Mesenchymal stem cell (in vitro differentiated cells and primary cell): ENCODE measurements around the gene TM9SF2.
A peak's percentile ranks its signal among the peaks of the same experiment; 100 is the strongest.

Experiments
- DNase-seq: peaks from one replicate; pipeline ENCODE4 v3.0.0-alpha.2; 2013
- H2AFZ ChIP-seq: one replicate; pipeline ENCODE4 v1.6.1; 2013; ENCODE audit warnings: low read depth, mild to moderate bottlenecking, control low read depth, inconsistent platforms, low read length, moderate library complexity
- H2AK5ac ChIP-seq: 2 replicates; pipeline ENCODE4 v1.6.1; 2013; ENCODE audit warnings: low read length, moderate library complexity, mild to moderate bottlenecking, inconsistent platforms; ENCODE audit not compliant: severe bottlenecking
- H2BK120ac ChIP-seq: one replicate; pipeline ENCODE4 v1.6.1; 2013; ENCODE audit warnings: low read depth, mild to moderate bottlenecking, inconsistent platforms, low read length, moderate library complexity
- H2BK12ac ChIP-seq, 2 experiments: one replicate each; pipeline ENCODE4 v1.6.1; 2013; ENCODE audit warnings: inconsistent platforms in 2 of 2, low read length in 2 of 2, mild to moderate bottlenecking in 2 of 2, moderate library complexity in 2 of 2, control low read depth in 1 of 2
- H2BK15ac ChIP-seq: one replicate; pipeline ENCODE4 v1.6.1; 2013; ENCODE audit warnings: mild to moderate bottlenecking, low read depth, inconsistent platforms; ENCODE audit not compliant: poor library complexity, severe bottlenecking
- H2BK5ac ChIP-seq: 2 replicates; pipeline ENCODE4 v1.6.1; 2013; ENCODE audit warnings: low read depth, mild to moderate bottlenecking, low read length, control low read depth, inconsistent platforms; ENCODE audit not compliant: poor library complexity, severe bottlenecking
- H3K14ac ChIP-seq, 2 experiments: one replicate each; pipeline ENCODE4 v1.6.1; 2013; ENCODE audit warnings: inconsistent platforms in 2 of 2, low read length in 2 of 2, control low read depth in 1 of 2, mild to moderate bottlenecking in 1 of 2, moderate library complexity in 1 of 2
- H3K18ac ChIP-seq, 2 experiments: one replicate each; pipeline ENCODE4 v1.6.1; 2013; ENCODE audit warnings: inconsistent platforms in 2 of 2, low read length in 2 of 2, control low read depth in 1 of 2, low read depth in 1 of 2, mild to moderate bottlenecking in 1 of 2
- H3K23ac ChIP-seq, 2 experiments: one replicate each; pipeline ENCODE4 v1.6.1; 2013; ENCODE audit warnings: inconsistent platforms in 2 of 2, low read length in 2 of 2, mild to moderate bottlenecking in 2 of 2, moderate library complexity in 2 of 2, control low read depth in 1 of 2
- H3K27ac ChIP-seq: 2 replicates; pipeline ENCODE4 v1.5.1; 2013; ENCODE audit warnings: mild to moderate bottlenecking, moderate library complexity, low read length, control low read depth, inconsistent platforms; ENCODE audit not compliant: poor library complexity, severe bottlenecking
- H3K27me3 ChIP-seq, 2 experiments: 2 replicates each; pipeline versions ENCODE4 v1.6.1 to v1.7.0; 2013; ENCODE audit warnings: low read length in 2 of 2, mild to moderate bottlenecking in 2 of 2, moderate library complexity in 2 of 2, control low read depth in 1 of 2, inconsistent platforms in 1 of 2; ENCODE audit not compliant: control insufficient read depth in 1 of 2, insufficient read depth in 1 of 2
- H3K36me3 ChIP-seq, 2 experiments: 2 replicates each; pipeline versions ENCODE4 v1.6.1 to v1.7.0; 2013; ENCODE audit warnings: low read length in 2 of 2, control low read depth in 1 of 2, inconsistent platforms in 1 of 2, low read depth in 1 of 2, mild to moderate bottlenecking in 1 of 2; ENCODE audit not compliant: insufficient read depth in 2 of 2, control insufficient read depth in 1 of 2
- H3K4ac ChIP-seq, 2 experiments: one replicate each; pipeline ENCODE4 v1.6.1; 2013; ENCODE audit warnings: inconsistent platforms in 2 of 2, low read length in 2 of 2, mild to moderate bottlenecking in 2 of 2, moderate library complexity in 2 of 2, control low read depth in 1 of 2, low read depth in 1 of 2
- H3K4me1 ChIP-seq: 2 replicates; pipeline ENCODE4 v1.6.1; 2013; ENCODE audit warnings: low read depth, low read length, control low read depth; ENCODE audit not compliant: control insufficient read depth, insufficient read depth
- H3K4me2 ChIP-seq: 2 replicates; pipeline ENCODE4 v1.6.1; 2013; ENCODE audit warnings: low read length, mild to moderate bottlenecking, inconsistent platforms; ENCODE audit not compliant: poor library complexity, severe bottlenecking
- H3K4me3 ChIP-seq, 2 experiments: 2 replicates each; pipeline versions ENCODE4 v1.5.1 to v1.7.0; 2013; ENCODE audit warnings: low read length in 2 of 2, mild to moderate bottlenecking in 2 of 2, control low read depth in 1 of 2, low read depth in 1 of 2; ENCODE audit not compliant: insufficient read depth in 1 of 2
- H3K79me1 ChIP-seq: replicated peaks from 2 replicates; pipeline ENCODE4 v1.6.1; 2013; ENCODE audit warnings: mild to moderate bottlenecking, control low read depth, low read length, inconsistent platforms; ENCODE audit not compliant: poor library complexity, severe bottlenecking
- H3K9ac ChIP-seq: 2 replicates; pipeline ENCODE4 v1.7.0; 2013; ENCODE audit warnings: mild to moderate bottlenecking, low read length, moderate library complexity
- H3K9me3 ChIP-seq: 2 replicates; pipeline ENCODE4 v1.7.0; 2013; ENCODE audit warnings: mild to moderate bottlenecking, low read length; ENCODE audit not compliant: control insufficient read depth
- H4K8ac ChIP-seq: one replicate; pipeline ENCODE4 v1.6.1; 2013; ENCODE audit warnings: inconsistent platforms, mild to moderate bottlenecking, low read length, moderate library complexity
- H4K91ac ChIP-seq: one replicate; pipeline ENCODE4 v1.6.1; 2013; ENCODE audit warnings: mild to moderate bottlenecking, low read length, inconsistent platforms
- WGBS: methylation state at CpG from one replicate; pipeline ENCODE4 v1.1.7; 2013; ENCODE audit warnings: mixed read lengths; 5-methylcytosine and 5-hydroxymethylcytosine counted together

The TM9SF2 gene

GRCh38 chr13:99507054-99507453 is 5.8 kb downstream of the TM9SF2 start:
- Histone ChIP-seq H2BK5ac (no peak overlapping the region), H4K8ac (no peak overlapping the region), H3K4me1 (peaks cover 2% of the 10 kb centered on the region), H2BK12ac (no peak overlapping the region), H2AFZ (no peak overlapping the region), H3K27me3 (no peaks in the 10 kb centered on the region), H3K4me2 (no peak overlapping the region), H3K4me3 (no peak overlapping the region), H3K23ac (no peak overlapping the region), H3K9me3 (no peaks in the 10 kb centered on the region), H3K36me3 (peaks cover 10 to 17% of the 10 kb centered on the region in 2 experiments), H3K79me1 (peaks cover 8% of the 10 kb centered on the region), H3K4ac (no peak overlapping the region), H3K9ac (peak overlapping the region; percentile 74), H3K18ac (no peak overlapping the region), H4K91ac (no peak overlapping the region), H2AK5ac (no peak overlapping the region), H3K14ac (no peak overlapping the region), H3K27ac (no peak overlapping the region), H2BK120ac (no peak overlapping the region), H2BK15ac (no peak overlapping the region)
- 92% methylated on average over 1 of the region's 3 CpGs for WGBS
- DNase-seq: no peak

GRCh38 chr13:99507551-99507950 is 6.3 kb downstream of the TM9SF2 start:
- H3K79me1 ChIP-seq: peaks cover 8% of the 10 kb centered on the region
- 71% methylated on average over 3 of the region's 3 CpGs for WGBS

GRCh38 chr13:99507986-99508385 is 6.7 kb downstream of the TM9SF2 start:
- Histone ChIP-seq H3K4me2 (no peak overlapping the region), H3K27ac (no peak overlapping the region), H3K79me1 (peaks cover 8% of the 10 kb centered on the region), H2AFZ (no peak overlapping the region), H3K4me3 (no peak overlapping the region), H3K9ac (no peak overlapping the region), H4K8ac (no peak overlapping the region), H3K14ac (no peak overlapping the region), H3K27me3 (no peaks in the 10 kb centered on the region), H3K4me1 (peaks cover 2% of the 10 kb centered on the region), H2AK5ac (no peak overlapping the region), H2BK12ac (no peak overlapping the region), H3K9me3 (no peaks in the 10 kb centered on the region), H2BK120ac (no peak overlapping the region), H3K4ac (no peak overlapping the region), H3K36me3 (peaks cover 10 to 17% of the 10 kb centered on the region in 2 experiments), H3K23ac (no peak overlapping the region), H2BK15ac (no peak overlapping the region), H3K18ac (no peak overlapping the region), H2BK5ac (no peak overlapping the region), H4K91ac (no peak overlapping the region)
- no peak for DNase-seq

More at GRCh38 chr13:99507551-99507950, 6.3 kb downstream of the TM9SF2 start:
- Histone ChIP-seq H3K9ac (peak overlapping the region; percentile 74), H3K4me1 (peaks cover 2% of the 10 kb centered on the region), H2AK5ac (no peak overlapping the region), H2BK12ac (no peak overlapping the region), H3K23ac (no peak overlapping the region), H3K9me3 (no peaks in the 10 kb centered on the region), H3K4me3 (no peak overlapping the region), H2AFZ (no peak overlapping the region), H3K4me2 (no peak overlapping the region), H3K27me3 (no peaks in the 10 kb centered on the region), H3K18ac (no peak overlapping the region), H3K36me3 (peaks cover 10 to 17% of the 10 kb centered on the region in 2 experiments), H2BK5ac (no peak overlapping the region), H2BK15ac (no peak overlapping the region), H4K91ac (no peak overlapping the region), H3K4ac (no peak overlapping the region), H4K8ac (no peak overlapping the region), H3K14ac (no peak overlapping the region), H2BK120ac (no peak overlapping the region), H3K27ac (no peak overlapping the region)
- no peak for DNase-seq

- no peak overlapping the region for H3K14ac ChIP-seq
- H2AK5ac ChIP-seq: no peak overlapping the region
- no peak overlapping the region for H3K27ac ChIP-seq
- peaks cover 2% of the 10 kb centered on the region for H3K4me1 ChIP-seq
- H2BK5ac ChIP-seq: no peak overlapping the region
- no peaks in the 10 kb centered on the region for H3K9me3 ChIP-seq
- H4K8ac ChIP-seq: no peak overlapping the region
- H3K4me3 ChIP-seq: no peak overlapping the region
- H2BK12ac ChIP-seq: no peak overlapping the region
- H3K36me3 ChIP-seq: peaks cover 10 to 21% of the 10 kb centered on the region in 2 experiments
- H3K4me2 ChIP-seq: no peak overlapping the region
- no peaks in the 10 kb centered on the region for H3K27me3 ChIP-seq
- H3K9ac ChIP-seq: no peak overlapping the region
- no peak for DNase-seq
- H3K4ac ChIP-seq: no peak overlapping the region
- H2BK15ac ChIP-seq: no peak overlapping the region
- H4K91ac ChIP-seq: no peak overlapping the region
- H2AFZ ChIP-seq: no peak overlapping the region
- H3K79me1 ChIP-seq: peaks cover 8% of the 10 kb centered on the region
- WGBS: 98% methylated on average over 4 of the region's 4 CpGs
- H2BK120ac ChIP-seq: no peak overlapping the region
- H3K18ac ChIP-seq: no peak overlapping the region
- H3K23ac ChIP-seq: no peak overlapping the region
Observed at GRCh38 chr13:99509479-99509878, 8.2 kb downstream of the TM9SF2 start.
